Keratinocyte (primary cell): Measurements from ENCODE around the gene PCDHGA4. TPM values are rescaled to one million over a fixed set of nuclear protein-coding genes. Genes with fewer than 3 reads are reported as not detected.

ENCODE experiments used
- DNase-seq: peaks from one replicate; pipeline ENCODE4 v3.0.0-alpha.2; 2011; ENCODE audit warnings: low read depth, missing footprints, low spot score
- FAIRE-seq: peaks from 2 replicates; lab custom pipeline; 2011; peaks lifted over from hg19 to GRCh38; lab: Jason Lieb, UNC
- H2AFZ ChIP-seq: 2 replicates; pipeline ENCODE4 v1.6.0; 2012; ENCODE audit warnings: low read length, control low read depth, inconsistent platforms; ENCODE audit not compliant: control insufficient read depth
- H3K27ac ChIP-seq: 2 replicates; pipeline ENCODE4 v1.5.1; 2011; ENCODE audit warnings: low read length; ENCODE audit not compliant: control insufficient read depth, insufficient read depth
- H3K27me3 ChIP-seq: 3 replicates; pipeline ENCODE4 v1.6.0; 2011; ENCODE audit warnings: low read length; ENCODE audit not compliant: control insufficient read depth, insufficient read depth; ENCODE audit errors: extremely low read depth
- H3K36me3 ChIP-seq, 2 experiments: 2 replicates in 1 of 2; 3 replicates in 1 of 2; pipeline ENCODE4 v1.5.1; 2011; ENCODE audit warnings: low read length in 2 of 2, mild to moderate bottlenecking in 1 of 2; ENCODE audit not compliant: control insufficient read depth in 2 of 2, insufficient read depth in 2 of 2; ENCODE audit errors: extremely low read depth in 1 of 2
- H3K4me1 ChIP-seq: 3 replicates; pipeline ENCODE4 v1.5.1; 2011; ENCODE audit warnings: low read length; ENCODE audit not compliant: control insufficient read depth, insufficient read depth; ENCODE audit errors: extremely low read depth
- H3K4me2 ChIP-seq: 3 replicates; pipeline ENCODE4 v1.6.0; 2011; ENCODE audit warnings: low read depth, low read length; ENCODE audit not compliant: control insufficient read depth, insufficient read depth; ENCODE audit errors: extremely low read depth
- H3K4me3 ChIP-seq, 3 experiments: fragments of 200-600 bp in 1 of 3; sonication (generic) in 1 of 3; 2 replicates in 2 of 3; 3 replicates in 1 of 3; pipeline ENCODE4 v1.5.1; 2011 to 2016; ENCODE audit warnings: low read length in 3 of 3, mild to moderate bottlenecking in 3 of 3, control low read depth in 2 of 3, inconsistent platforms in 1 of 3, low read depth in 1 of 3, mixed read lengths in 1 of 3, mixed run types in 1 of 3, moderate library complexity in 1 of 3; ENCODE audit not compliant: control insufficient read depth in 2 of 3, insufficient read depth in 2 of 3; ENCODE audit errors: extremely low read depth in 1 of 3
- H3K79me2 ChIP-seq: 2 replicates; pipeline ENCODE4 v1.6.0; 2012; ENCODE audit warnings: low read length; ENCODE audit not compliant: control insufficient read depth, insufficient read depth
- H3K9ac ChIP-seq: 3 replicates; pipeline ENCODE4 v1.6.0; 2011; ENCODE audit warnings: low read length; ENCODE audit not compliant: control insufficient read depth, insufficient read depth; ENCODE audit errors: extremely low read depth
- H3K9me1 ChIP-seq: 3 replicates; pipeline ENCODE4 v1.6.0; 2011; ENCODE audit warnings: low read length; ENCODE audit not compliant: control insufficient read depth, insufficient read depth; ENCODE audit errors: extremely low read depth
- H3K9me3 ChIP-seq: 2 replicates; pipeline ENCODE4 v1.5.1; 2012; ENCODE audit warnings: low read depth, low read length; ENCODE audit not compliant: control insufficient read depth
- H4K20me1 ChIP-seq: 3 replicates; pipeline ENCODE4 v1.6.0; 2011; ENCODE audit warnings: low read length; ENCODE audit not compliant: control insufficient read depth, insufficient read depth; ENCODE audit errors: extremely low read depth
- CTCF ChIP-seq, 3 experiments: IDR thresholded peaks in 1 of 3; conservative IDR thresholded peaks in 1 of 3; optimal IDR thresholded peaks in 1 of 3; 2 replicates in 2 of 3; 3 replicates in 1 of 3; pipeline versions ENCODE3 to v1.5.1; 2011; ENCODE audit warnings: low read length in 3 of 3, mild to moderate bottlenecking in 3 of 3, moderate library complexity in 2 of 3, control low read depth in 1 of 3, inconsistent platforms in 1 of 3; ENCODE audit not compliant: insufficient read depth in 2 of 3; ENCODE audit errors: extremely low read depth in 1 of 3
- EZH2 ChIP-seq: IDR thresholded peaks from one replicate; pipeline ENCODE4 v1.6.1; 2012; ENCODE audit warnings: inconsistent platforms, mild to moderate bottlenecking, low read length, moderate library complexity
- dilution Hi-C: fragments of 300-500 bp; cut with MboI; formaldehyde crosslinking; loops from one replicate; pipeline ENCODE4 v1.7.0; 2020; ENCODE audit warnings: low sequenced_read_pairs; ENCODE audit not compliant: extremely low pct_ligation_motif_present
- polyA plus RNA-seq, 5 experiments: library from polyadenylated mRNA; depleted of rRNA in 3 of 5; stranded (reverse) in 3 of 5; stranded (forward) in 1 of 5; unstranded in 1 of 5; fragments of >200 nt; gene quantifications; 1 replicate in 1 of 5; 2 replicates in 3 of 5; 3 replicates in 1 of 5; pipeline versions ENCODE4 v1.2.1 to v1.2.3, GENCODE V29; 2011 to 2012; ENCODE audit warnings: missing spikeins in 2 of 5, low read depth in 1 of 5, low replicate concordance in 1 of 5

PCDHGA4 gene
- polyA plus RNA-seq, 1 donor (not counting 4 experiments of a cell fraction or from before 2014, with no cell fraction given), result 0.05 TPM

DNA sequence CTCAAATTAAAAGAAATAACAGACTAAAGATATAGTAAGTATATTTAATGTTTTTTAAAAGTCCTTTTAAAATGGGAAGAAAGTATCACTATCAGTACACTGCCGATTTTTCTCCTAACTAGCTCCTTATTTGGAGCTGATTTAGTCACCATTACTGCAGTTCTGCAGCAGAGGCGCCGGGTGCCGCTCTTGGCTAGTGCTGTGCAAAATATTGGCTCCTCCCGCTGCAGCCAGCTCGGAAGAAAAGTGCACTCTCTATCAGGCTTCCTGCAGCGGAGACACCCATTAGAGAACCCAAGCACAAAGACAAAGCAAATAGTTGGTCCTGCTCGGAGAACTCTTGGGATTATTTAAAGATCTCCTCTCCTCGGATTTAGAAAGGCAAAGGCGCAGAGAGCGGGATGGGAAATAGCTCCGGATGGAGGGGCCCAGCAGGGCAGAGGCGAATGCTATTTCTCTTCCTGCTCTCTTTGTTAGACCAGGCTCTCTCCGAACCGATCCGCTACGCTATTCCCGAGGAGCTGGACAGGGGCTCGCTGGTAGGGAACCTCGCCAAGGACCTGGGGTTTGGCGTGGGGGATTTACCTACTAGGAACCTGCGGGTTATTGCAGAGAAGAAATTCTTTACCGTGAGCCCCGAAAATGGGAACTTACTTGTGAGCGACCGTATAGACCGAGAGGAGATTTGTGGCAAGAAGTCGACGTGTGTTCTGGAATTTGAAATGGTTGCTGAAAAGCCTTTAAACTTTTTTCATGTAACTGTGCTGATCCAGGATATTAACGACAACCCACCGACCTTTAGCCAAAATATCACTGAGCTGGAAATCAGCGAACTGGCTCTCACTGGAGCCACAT, 15.4 kb downstream of the PCDHGA4 start, which contains the start of gene PCDHGB3:
Gene PCDHGB3, plus strand, starts transcription at position 249 of the 855 bp plus-strand sequence. Its CDS starts 153 bp downstream, at position 402.
- TF ChIP-seq CTCF (optimal IDR thresholded peaks at IDR 0.05 in 1 of 3, IDR thresholded peaks at IDR 0.05 in 1 of 3, conservative IDR thresholded peaks at IDR 0.05 in 1 of 3; ENCODE audit: extremely low read depth in 1 of 3, insufficient read depth in 2 of 3, low read length in 3 of 3), result peak; percentile 30 to 55 (median 31)
- no peak for TF ChIP-seq EZH2
- Histone ChIP-seq H3K36me3 (no peaks in the 10 kb centered on the region), H3K4me3 (peak within 1 kb of the TSS in 2 of 3 experiments; percentile 1 to 31), H3K27me3 (peaks cover 42% of the 10 kb centered on the region), H3K4me1 (no peaks in the 10 kb centered on the region), H3K27ac (no peak within 1 kb of the TSS), H4K20me1 (no peaks in the 10 kb centered on the region), H2AFZ (peak within 1 kb of the TSS; percentile 33), H3K9ac (no peak within 1 kb of the TSS), H3K9me1 (no peaks in the 10 kb centered on the region), H3K9me3 (peaks cover 33% of the 10 kb centered on the region), H3K79me2 (no peaks in the 10 kb centered on the region), H3K4me2 (peak within 1 kb of the TSS; percentile 29)
- dilution Hi-C loops, result no loop called here
- FAIRE-seq (no peak), DNase-seq (no peak)

DNA sequence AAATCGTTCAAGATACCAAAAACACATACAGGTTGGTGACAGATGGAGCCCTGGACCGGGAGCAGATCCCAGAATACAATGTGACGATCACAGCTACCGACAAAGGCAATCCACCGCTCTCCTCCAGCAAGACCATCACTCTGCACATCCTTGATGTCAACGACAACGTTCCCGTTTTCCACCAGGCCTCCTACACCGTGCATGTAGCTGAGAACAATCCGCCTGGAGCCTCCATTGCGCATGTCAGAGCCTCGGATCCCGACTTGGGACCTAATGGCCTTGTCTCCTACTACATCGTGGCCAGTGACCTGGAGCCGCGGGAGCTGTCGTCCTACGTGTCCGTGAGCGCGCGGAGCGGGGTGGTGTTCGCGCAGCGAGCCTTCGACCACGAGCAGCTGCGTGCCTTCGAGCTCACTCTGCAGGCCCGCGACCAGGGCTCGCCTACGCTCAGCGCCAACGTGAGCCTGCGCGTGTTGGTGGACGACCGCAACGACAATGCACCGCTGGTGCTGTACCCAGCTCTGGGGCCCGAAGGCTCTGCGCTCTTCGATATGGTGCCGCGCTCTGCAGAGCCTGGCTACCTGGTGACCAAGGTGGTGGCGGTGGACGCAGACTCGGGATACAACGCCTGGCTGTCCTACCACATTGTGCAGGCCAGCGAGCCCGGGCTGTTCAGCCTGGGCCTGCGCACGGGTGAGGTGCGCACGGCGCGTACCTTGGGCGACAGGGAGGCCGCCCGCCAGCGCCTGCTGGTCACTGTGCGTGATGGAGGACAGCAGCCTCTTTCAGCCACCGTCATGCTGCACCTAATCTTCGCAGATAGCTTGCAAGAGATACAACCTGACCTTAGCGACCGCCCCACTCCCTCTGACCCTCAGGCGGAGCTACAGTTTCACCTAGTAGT, 17.0 kb downstream of the PCDHGA4 start:
- H3K4me2 ChIP-seq, result no peak overlapping the region
- no peak for DNase-seq
- FAIRE-seq, result no peak
- no peaks in the 10 kb centered on the region for H3K4me1 ChIP-seq
- H3K9me1 ChIP-seq, result no peaks in the 10 kb centered on the region
- no peaks in the 10 kb centered on the region for H4K20me1 ChIP-seq
- H2AFZ ChIP-seq, result no peak overlapping the region
- no peak overlapping the region for H3K9ac ChIP-seq
- H3K4me3 ChIP-seq, result no peak overlapping the region
- H3K9me3 ChIP-seq, result peaks cover 24% of the 10 kb centered on the region
- H3K79me2 ChIP-seq, result no peaks in the 10 kb centered on the region
- TF ChIP-seq CTCF (optimal IDR thresholded peaks at IDR 0.05 in 1 of 3, IDR thresholded peaks at IDR 0.05 in 1 of 3, conservative IDR thresholded peaks at IDR 0.05 in 1 of 3; ENCODE audit: extremely low read depth in 1 of 3, insufficient read depth in 2 of 3, low read length in 3 of 3) (no peak), EZH2 (no peak)
- no peak overlapping the region for H3K27ac ChIP-seq
- H3K36me3 ChIP-seq, result no peaks in the 10 kb centered on the region
- H3K27me3 ChIP-seq, result peaks cover 33% of the 10 kb centered on the region
- dilution Hi-C loops, result no loop called here
